ENCODE results near the gene ATP1A1. TPM values are rescaled to one million over a fixed set of nuclear protein-coding genes. Genes with fewer than 3 reads are reported as not detected.

ATP1A1 gene
- total and polyA plus RNA-seq, 4 donors, result 68.6 to 128 (median 82.6) TPM

GRCh38 chr1:116412480-116412798, 39.4 kb downstream of the ATP1A1 start:
- no peak for DNase-seq (ENCODE audit: low spot score)
- TF ChIP-seq REST (IDR thresholded peaks at IDR 0.05) (no peak), MAX (IDR thresholded peaks at IDR 0.05) (no peak)
- no peaks in the 10 kb centered on the region for H3K9me3 ChIP-seq (ENCODE audit: control insufficient read depth in 4 of 4, low read length in 3 of 4)
- no peak overlapping the region for H3K27ac ChIP-seq (ENCODE audit: low read depth in 1 of 2, low read length in 2 of 2)
- no peak overlapping the region for H3K4me3 ChIP-seq (ENCODE audit: low read depth in 1 of 3, low read length in 3 of 3)
- H3K36me3 ChIP-seq (ENCODE audit: control insufficient read depth in 4 of 4, insufficient read depth in 3 of 4, low read depth in 1 of 4, low read length in 3 of 4), result no peaks in the 10 kb centered on the region
- no peak overlapping the region for H3K9ac ChIP-seq (ENCODE audit: low read depth in 1 of 2, low read length in 2 of 2)
- H3K27me3 ChIP-seq (ENCODE audit: control insufficient read depth in 4 of 4, insufficient read depth in 4 of 4, low read length in 3 of 4), result no peaks in the 10 kb centered on the region
- peaks cover 4 to 28% (median 16%) of the 10 kb centered on the region in 4 donors for H3K4me1 ChIP-seq (ENCODE audit: control insufficient read depth in 4 of 4, insufficient read depth in 4 of 4, low read length in 3 of 4)
- 78% methylated on average over 2 of the region's 2 CpGs for WGBS

- Histone ChIP-seq H3K4me3 (ENCODE audit: low read depth in 1 of 3, low read length in 3 of 3) (no peak overlapping the region), H3K36me3 (ENCODE audit: control insufficient read depth in 4 of 4, insufficient read depth in 3 of 4, low read depth in 1 of 4, low read length in 3 of 4) (no peaks in the 10 kb centered on the region), H3K27ac (ENCODE audit: low read depth in 1 of 2, low read length in 2 of 2) (no peak overlapping the region), H3K9me3 (ENCODE audit: control insufficient read depth in 4 of 4, low read length in 3 of 4) (no peaks in the 10 kb centered on the region), H3K27me3 (ENCODE audit: control insufficient read depth in 4 of 4, insufficient read depth in 4 of 4, low read length in 3 of 4) (no peaks in the 10 kb centered on the region), H3K4me1 (ENCODE audit: control insufficient read depth in 4 of 4, insufficient read depth in 4 of 4, low read length in 3 of 4) (peaks cover 5 to 33% (median 20%) of the 10 kb centered on the region in 4 donors), H3K9ac (ENCODE audit: low read depth in 1 of 2, low read length in 2 of 2) (no peak overlapping the region)
- TF ChIP-seq RAD21 (IDR thresholded peaks at IDR 0.05), result no peak
- TF ChIP-seq RXRA (IDR thresholded peaks at IDR 0.05), result no peak
- TF ChIP-seq CTCF (IDR thresholded peaks at IDR 0.05; ENCODE audit: low read depth, low read length, missing input control), result no peak
- no peak for TF ChIP-seq REST (IDR thresholded peaks at IDR 0.05)
- TF ChIP-seq HNF4G (IDR thresholded peaks at IDR 0.05), result no peak
- 94% methylated on average over 3 of the region's 3 CpGs for WGBS
- DNase-seq (ENCODE audit: low spot score), result no peak
Observed at GRCh38 chr1:116412898-116413297, 39.9 kb downstream of the ATP1A1 start.

- no peaks in the 10 kb centered on the region for H3K27me3 ChIP-seq (ENCODE audit: control insufficient read depth in 4 of 4, insufficient read depth in 4 of 4, low read length in 3 of 4)
- no peak for DNase-seq (ENCODE audit: low spot score)
- 88% methylated on average over 2 of the region's 2 CpGs for WGBS
- TF ChIP-seq RAD21 (IDR thresholded peaks at IDR 0.05), result no peak
- no peaks in the 10 kb centered on the region for H3K36me3 ChIP-seq (ENCODE audit: control insufficient read depth in 4 of 4, insufficient read depth in 3 of 4, low read depth in 1 of 4, low read length in 3 of 4)
- no peak overlapping the region for H3K27ac ChIP-seq (ENCODE audit: low read depth in 1 of 2, low read length in 2 of 2)
- H3K9ac ChIP-seq (ENCODE audit: low read depth in 1 of 2, low read length in 2 of 2), result no peak overlapping the region
- H3K4me1 ChIP-seq (ENCODE audit: control insufficient read depth in 4 of 4, insufficient read depth in 4 of 4, low read length in 3 of 4), result peaks cover 5 to 36% (median 20%) of the 10 kb centered on the region in 4 donors
- H3K9me3 ChIP-seq (ENCODE audit: control insufficient read depth in 4 of 4, low read length in 3 of 4), result no peaks in the 10 kb centered on the region
- H3K4me3 ChIP-seq (ENCODE audit: low read depth in 1 of 3, low read length in 3 of 3), result no peak overlapping the region
Observed at GRCh38 chr1:116413414-116413813, 40.4 kb downstream of the ATP1A1 start.
